SK-N-SH (cell line): ENCODE results near the gene SMIM8. TPM values are rescaled to one million over a fixed set of nuclear protein-coding genes. Genes with fewer than 3 reads are reported as not detected.

ENCODE experiments used
- CTCF ChIA-PET: fragments of 300-600, 350-600 bp; formaldehyde crosslinking; extraction: SDS; loops from one replicate; lab custom pipeline; 2021; lab: Yijun Ruan, JAX
- POLR2A ChIA-PET: fragments of 350-600 bp; sonication (Branson Sonifier 250); formaldehyde crosslinking; extraction: SDS; loops from one replicate; lab custom pipeline; 2020; ENCODE audit warnings: antibody characterized with exemption, inconsistent platforms; lab: Yijun Ruan, JAX
- DNase-seq: peaks from one replicate; pipeline ENCODE4 v3.0.0; 2012
- H2AFZ ChIP-seq: fragments of 200-600 bp; sonication (generic); 2 replicates; pipeline ENCODE4 v1.8.1; 2016; ENCODE audit warnings: antibody characterized with exemption, mild to moderate bottlenecking, low read depth
- H3F3A ChIP-seq: fragments of 200-600 bp; sonication (generic); replicated peaks from 2 replicates; pipeline ENCODE3; 2016; ENCODE audit warnings: antibody characterized with exemption, mild to moderate bottlenecking; ENCODE audit not compliant: insufficient read depth
- H3K27ac ChIP-seq, 2 experiments: fragments of 200-500 bp in 1 of 2; fragments of 200-600 bp in 1 of 2; sonication (Bioruptor generic) in 1 of 2; sonication (generic), shearing (Covaris generic) in 1 of 2; 2 replicates each; pipeline versions ENCODE4 v1.5.1 to v1.6.1; 2014 to 2016; ENCODE audit warnings: low read depth in 2 of 2, inconsistent platforms in 1 of 2, low read length in 1 of 2, mild to moderate bottlenecking in 1 of 2, mixed read lengths in 1 of 2
- H3K27me3 ChIP-seq: fragments of 200-600 bp; sonication (generic), shearing (Covaris generic); 2 replicates; pipeline ENCODE4 v1.6.1; 2016; ENCODE audit warnings: mixed run types; ENCODE audit not compliant: insufficient read depth
- H3K36me3 ChIP-seq, 2 experiments: fragments of 200-500 bp in 1 of 2; fragments of 200-600 bp in 1 of 2; sonication (Bioruptor generic) in 1 of 2; sonication (generic) in 1 of 2; replicated peaks in 1 of 2; 2 replicates each; pipeline versions ENCODE3 to v1.5.1; 2014 to 2016; ENCODE audit warnings: low read length in 1 of 2, mild to moderate bottlenecking in 1 of 2; ENCODE audit not compliant: insufficient read depth in 2 of 2, control insufficient read depth in 1 of 2
- H3K4me1 ChIP-seq, 2 experiments: fragments of 200-500 bp in 1 of 2; fragments of 200-600 bp in 1 of 2; sonication (Bioruptor generic) in 1 of 2; sonication (generic), shearing (Covaris generic) in 1 of 2; 2 replicates each; pipeline versions ENCODE4 v1.5.1 to v1.6.1; 2014 to 2016; ENCODE audit warnings: low read depth in 1 of 2, low read length in 1 of 2, mixed run types in 1 of 2; ENCODE audit not compliant: insufficient read depth in 2 of 2, control insufficient read depth in 1 of 2
- H3K4me2 ChIP-seq: fragments of 200-600 bp; sonication (generic), shearing (Covaris generic); 2 replicates; pipeline ENCODE4 v1.6.1; 2017; ENCODE audit warnings: mixed run types
- H3K4me3 ChIP-seq, 2 experiments: fragments of 200-500 bp in 1 of 2; fragments of 200-600 bp in 1 of 2; sonication (Bioruptor generic) in 1 of 2; sonication (generic), shearing (Covaris generic) in 1 of 2; 2 replicates each; pipeline versions ENCODE4 v1.5.1 to v1.8.1; 2014 to 2016; ENCODE audit warnings: low read depth in 2 of 2, inconsistent platforms in 1 of 2, low read length in 1 of 2, mild to moderate bottlenecking in 1 of 2, mixed read lengths in 1 of 2, moderate library complexity in 1 of 2
- H3K79me2 ChIP-seq: fragments of 200-600 bp; sonication (generic); 2 replicates; pipeline ENCODE4 v1.8.1; 2017; ENCODE audit warnings: mild to moderate bottlenecking; ENCODE audit not compliant: insufficient read depth
- H3K9ac ChIP-seq: fragments of 200-600 bp; sonication (generic); 2 replicates; pipeline ENCODE4 v1.6.1; 2017; ENCODE audit warnings: mixed run types
- H3K9me2 ChIP-seq: fragments of 200-600 bp; sonication (generic); 2 replicates; pipeline ENCODE4 v1.6.1; 2017; ENCODE audit warnings: mixed run types
- H3K9me3 ChIP-seq: fragments of 200-600 bp; sonication (generic); 2 replicates; pipeline ENCODE4 v1.6.1; 2017; ENCODE audit warnings: mixed run types, mild to moderate bottlenecking, moderate library complexity
- H4K20me1 ChIP-seq: fragments of 200-600 bp; sonication (generic); 2 replicates; pipeline ENCODE4 v1.6.1; 2017; ENCODE audit warnings: mild to moderate bottlenecking, mixed run types; ENCODE audit not compliant: insufficient read depth
- CHD2 ChIP-seq: fragments of 150-350 bp; IDR thresholded peaks from 2 replicates; pipeline ENCODE4 v1.6.1; 2018; ENCODE audit warnings: low read length; ENCODE audit not compliant: partially characterized antibody
- CTCF ChIP-seq: fragments of 200-600 bp; sonication (generic); IDR thresholded peaks from 2 replicates; pipeline ENCODE4 v1.6.1; 2017; ENCODE audit warnings: antibody characterized with exemption, mild to moderate bottlenecking, moderate library complexity
- ELF1 ChIP-seq: IDR thresholded peaks from 2 replicates; pipeline ENCODE4 v1.4.0; 2012
- EP300 ChIP-seq, 2 experiments: IDR thresholded peaks; 2 replicates each; pipeline versions ENCODE4 v1.4.0 to v1.6.1; 2012; ENCODE audit warnings: borderline replicate concordance in 1 of 2, low read depth in 1 of 2, low read length in 1 of 2
- EZH2phosphoT487 ChIP-seq: fragments of 200-600 bp; sonication (generic); IDR thresholded peaks from 2 replicates; pipeline ENCODE4 v1.6.1; 2017; ENCODE audit warnings: low read depth, mixed run types, mild to moderate bottlenecking, antibody characterized with exemption, moderate library complexity, borderline replicate concordance
- FOXJ3 ChIP-seq: sonication (generic); formaldehyde crosslinking; IDR thresholded peaks from 2 replicates; pipeline ENCODE4 v1.5.1; 2020; ENCODE audit warnings: mild to moderate bottlenecking, missing genetic modification reagents
- GABPA ChIP-seq: IDR thresholded peaks from 2 replicates; pipeline ENCODE4 v1.4.0; 2012; ENCODE audit warnings: low read depth, mild to moderate bottlenecking
- MAX ChIP-seq: IDR thresholded peaks from 2 replicates; pipeline ENCODE4 v1.4.0; 2012; ENCODE audit warnings: low read depth
- NRF1 ChIP-seq: IDR thresholded peaks from 2 replicates; pipeline ENCODE4 v1.6.1; 2012; ENCODE audit warnings: low read depth, mild to moderate bottlenecking, low read length
- PBX3 ChIP-seq: IDR thresholded peaks from 2 replicates; pipeline ENCODE4; 2012
- RFX5 ChIP-seq: IDR thresholded peaks from 2 replicates; pipeline ENCODE4 v1.6.1; 2012; ENCODE audit warnings: mild to moderate bottlenecking, improper control_type of control experiment, low read length
- RXRA ChIP-seq: IDR thresholded peaks from 2 replicates; pipeline ENCODE4 v1.4.0; 2012; ENCODE audit warnings: low read depth, mild to moderate bottlenecking, borderline replicate concordance
- TAF1 ChIP-seq: IDR thresholded peaks from 2 replicates; pipeline ENCODE4 v1.6.1; 2012; ENCODE audit warnings: low read depth, mild to moderate bottlenecking, low read length, moderate library complexity, borderline replicate concordance
- WGBS: methylation state at CpG from one replicate; pipeline ENCODE4 v1.1.6; 2017; ENCODE audit warnings: low lambda C conversion rate; 5-methylcytosine and 5-hydroxymethylcytosine counted together
- polyA plus RNA-seq, 3 experiments: library from polyadenylated mRNA; depleted of rRNA; stranded (reverse); fragments of >200 nt; gene quantifications; 2 replicates each; pipeline ENCODE4 v1.2.3, GENCODE V29; 2012

The SMIM8 gene
- polyA plus RNA-seq, 1 of the 3 experiments (the other 2 are of a cell fraction), result 1.6 TPM

GRCh38 chr6:87308970-87309369, 13.4 kb upstream of the SMIM8 start (continued):
- no peak for TF ChIP-seq CTCF
- TF ChIP-seq NRF1, result no peak

GRCh38 chr6:87312860-87313259, 9.5 kb upstream of the SMIM8 start:
- no peak overlapping the region for H3K9ac ChIP-seq
- ChIA-PET CTCF (interaction anchor here (0.7 to 2.9 kb wide), 2 partner anchors 9 to 12 kb away, joined by 3 to 20 read pairs; partner anchors contain the start of gene SMIM8), POLR2A (no interaction called here)
- H3K27me3 ChIP-seq, result no peaks in the 10 kb centered on the region
- no peaks in the 10 kb centered on the region for H3F3A ChIP-seq
- TF ChIP-seq RXRA (no peak), EP300 (IDR thresholded peaks at IDR 0.05; ENCODE audit: borderline replicate concordance in 1 of 2, low read depth in 1 of 2, low read length in 1 of 2) (no peak), TAF1 (no peak), ELF1 (no peak), MAX (no peak), CTCF (no peak), PBX3 (no peak), EZH2phosphoT487 (no peak), FOXJ3 (CRISPR knock-in tag) (no peak), CHD2 (no peak), GABPA (no peak), RFX5 (no peak)
- no peaks in the 10 kb centered on the region for H3K79me2 ChIP-seq
- H3K4me2 ChIP-seq, result no peak overlapping the region
- H3K36me3 ChIP-seq, result no peaks in the 10 kb centered on the region
- no peaks in the 10 kb centered on the region; a peak in 1 of 4 replicates for H3K4me1 ChIP-seq
- no peak for DNase-seq
- no peaks in the 10 kb centered on the region for H3K9me3 ChIP-seq
- no peak overlapping the region for H2AFZ ChIP-seq
- H3K9me2 ChIP-seq, result no peaks in the 10 kb centered on the region
- H4K20me1 ChIP-seq, result no peaks in the 10 kb centered on the region
- H3K4me3 ChIP-seq, result no peak overlapping the region
- no peak overlapping the region for H3K27ac ChIP-seq
- 4% methylated on average over 1 of the region's 1 CpG for WGBS
